K562 (cell line): ENCODE results near the gene METTL3. TPM values are rescaled to one million over a fixed set of nuclear protein-coding genes. Genes with fewer than 3 reads are reported as not detected.

Source experiments
- CBFA2T3 ChIP-seq: fragments of 450-650 bp; IDR thresholded peaks from 2 replicates; pipeline ENCODE4 v1.6.1; 2017
- EGR1 ChIP-seq: fragments of 450-650 bp; conservative IDR thresholded peaks from 2 replicates; pipeline ENCODE4 v1.6.1; 2017; ENCODE audit warnings: mild to moderate bottlenecking
- KDM1A ChIP-seq, 2 experiments: fragments of 450-650 bp; IDR thresholded peaks; 2 replicates each; pipeline ENCODE4 v1.6.1; 2016; ENCODE audit warnings: mild to moderate bottlenecking in 2 of 2
- MYC ChIP-seq, 2 experiments: fragments of 250-450 bp in 1 of 2; sonication (Bioruptor Pico) in 1 of 2; IDR thresholded peaks; 2 replicates each; pipeline versions ENCODE4 v1.5.1 to v1.6.1; 2012 to 2021; ENCODE audit warnings: low read depth in 2 of 2, borderline replicate concordance in 1 of 2, improper control_type of control experiment in 1 of 2, low read length in 1 of 2, mild to moderate bottlenecking in 1 of 2, moderate library complexity in 1 of 2
- POLR2G ChIP-seq: fragments of 200-400 bp; formaldehyde crosslinking; IDR thresholded peaks from 2 replicates; pipeline ENCODE4 v1.6.1; 2017; ENCODE audit warnings: low read depth, mild to moderate bottlenecking, antibody characterized with exemption, low read length, moderate library complexity
- SMARCA5 ChIP-seq: fragments of 450-650 bp; IDR thresholded peaks from 2 replicates; pipeline ENCODE4 v1.6.1; 2016
- SMARCE1 ChIP-seq: fragments of 450-650 bp; IDR thresholded peaks from 2 replicates; pipeline ENCODE4 v1.7.1; 2016; ENCODE audit warnings: mild to moderate bottlenecking
- TAL1 ChIP-seq: fragments of 450-650 bp; IDR thresholded peaks from 2 replicates; pipeline ENCODE4 v1.6.1; 2016; ENCODE audit warnings: mild to moderate bottlenecking
- ZBTB49 ChIP-seq: sonication (generic); formaldehyde crosslinking; IDR thresholded peaks from 2 replicates; pipeline ENCODE4 v1.8.0; 2022; ENCODE audit warnings: missing genetic modification reagents, mild to moderate bottlenecking, borderline replicate concordance
- ZBTB9 ChIP-seq: fragments of 450-650 bp; formaldehyde crosslinking; IDR thresholded peaks from 2 replicates; pipeline ENCODE4 v1.4.0; 2020; ENCODE audit warnings: mild to moderate bottlenecking, moderate library complexity
- ZFPM2 ChIP-seq: fragments of 250-450 bp; sonication (Bioruptor Pico); IDR thresholded peaks from 2 replicates; pipeline ENCODE4 v1.5.1; 2022; ENCODE audit warnings: mild to moderate bottlenecking
- ZNF165 ChIP-seq: fragments of 250-450 bp; sonication (Bioruptor Pico); IDR thresholded peaks from 2 replicates; pipeline ENCODE4 v1.4.0; 2020; ENCODE audit warnings: borderline replicate concordance
- ZNF324 ChIP-seq: fragments of 250-450 bp; sonication (Bioruptor Pico); IDR thresholded peaks from 2 replicates; pipeline ENCODE4 v1.4.0; 2020; ENCODE audit warnings: mild to moderate bottlenecking
- ZNF436 ChIP-seq: fragments of 250-450, 450-650 bp; sonication (Bioruptor Pico); formaldehyde crosslinking; IDR thresholded peaks from 2 replicates; pipeline ENCODE4 v1.7.0; 2020; ENCODE audit warnings: mild to moderate bottlenecking
- ZNF512 ChIP-seq: IDR thresholded peaks from 2 replicates; pipeline ENCODE4 v1.6.1; 2016; ENCODE audit warnings: missing genetic modification characterization, missing compliant biosample characterization
- ZNF668 ChIP-seq: fragments of 250-450 bp; sonication (Bioruptor Pico); IDR thresholded peaks from 2 replicates; pipeline ENCODE4 v1.8.0; 2022; ENCODE audit warnings: mild to moderate bottlenecking, inconsistent platforms
- polyA plus RNA-seq, 8 experiments: library from polyadenylated mRNA; depleted of rRNA in 4 of 8; stranded (reverse) in 5 of 8; unstranded in 3 of 8; fragments of >200 nt; fragmentation: Nextera tagmentation in 2 of 8; fragmentation: Illumina TruSeq in 1 of 8; extraction: Ambion mirVana in 2 of 8; extraction: Trizol in 1 of 8; gene quantifications; 2 replicates each; pipeline versions ENCODE4 v1.2.1 to v1.2.3, GENCODE V29; 2011 to 2014; ENCODE audit warnings: inconsistent platforms in 1 of 8, missing spikeins in 1 of 8
- total RNA-seq, 7 experiments: library from RNA; depleted of rRNA in 6 of 7; stranded (reverse); fragments of >200 nt in 6 of 7; fragmentation: Illumina TruSeq in 2 of 7; extraction: Trizol in 2 of 7; gene quantifications; 2 replicates each; pipeline versions ENCODE4 v1.2.1 to v1.2.3, GENCODE V29; 2011 to 2021; ENCODE audit warnings: low replicate concordance in 1 of 7
- TF ChIP-seq, protein P1 (sequence below): fragments of 450-650 bp; IDR thresholded peaks from 2 replicates; pipeline ENCODE4 v1.6.1; 2018; ENCODE audit not compliant: partially characterized antibody
- TF ChIP-seq, protein P2 (sequence below): fragments of 450-650 bp; IDR thresholded peaks from 2 replicates; pipeline ENCODE4 v1.6.1; 2016; ENCODE audit warnings: low read depth, mild to moderate bottlenecking, moderate library complexity

Gene METTL3
- total and polyA plus RNA-seq, 9 of the 15 experiments (the other 6 are each of a cell fraction or from before 2014, with no cell fraction given), result 42.1 to 151 (median 65.7) TPM

DNA sequence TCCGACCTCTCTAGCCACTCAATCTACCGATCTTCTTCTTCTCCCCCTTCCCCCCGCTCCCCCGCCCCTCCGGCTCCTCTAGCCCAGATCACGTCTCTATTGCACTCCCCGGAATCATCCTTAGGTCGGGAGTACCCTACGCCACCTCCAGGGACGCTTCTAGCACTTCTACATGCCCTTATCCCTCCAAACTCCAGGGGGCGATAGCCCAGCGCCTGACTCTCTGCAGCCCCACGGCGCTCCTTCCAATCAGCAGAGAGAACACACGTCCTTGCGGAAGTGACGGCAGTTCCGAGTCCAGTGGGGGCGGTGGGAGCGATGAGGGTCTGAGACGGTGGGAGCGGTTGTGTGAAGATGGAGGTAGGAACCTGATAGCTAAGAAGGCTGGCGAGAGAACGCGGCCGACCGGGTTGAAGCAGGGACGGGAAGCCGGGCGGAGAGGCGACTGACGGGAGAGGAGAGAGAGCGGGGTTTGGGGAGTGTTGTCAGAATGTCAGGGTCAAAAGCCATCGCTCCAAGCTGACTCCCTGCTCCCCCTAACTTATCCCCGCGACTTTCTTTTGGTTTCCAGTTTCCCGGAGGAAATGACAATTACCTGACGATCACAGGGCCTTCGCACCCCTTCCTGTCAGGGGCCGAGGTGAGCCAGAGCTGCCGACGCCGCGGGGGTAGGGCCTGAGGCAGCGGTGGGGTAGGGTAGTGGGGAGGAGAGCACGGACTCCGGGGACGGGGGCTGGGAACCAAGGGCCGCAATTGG, 34.0 kb downstream of the METTL3 start, which contains the start of the genes RAB2B and TOX4 (continued):
- no peak for TF ChIP-seq ZBTB9 (CRISPR knock-in tag)
- TF ChIP-seq POLR2G, result peak; percentile 72
- peak; percentile 83 for TF ChIP-seq EGR1
- TF ChIP-seq ZFPM2 (CRISPR knock-in tag), result no peak
- TF ChIP-seq ZNF668 (CRISPR knock-in tag), result no peak
- TF ChIP-seq, protein P1, sequence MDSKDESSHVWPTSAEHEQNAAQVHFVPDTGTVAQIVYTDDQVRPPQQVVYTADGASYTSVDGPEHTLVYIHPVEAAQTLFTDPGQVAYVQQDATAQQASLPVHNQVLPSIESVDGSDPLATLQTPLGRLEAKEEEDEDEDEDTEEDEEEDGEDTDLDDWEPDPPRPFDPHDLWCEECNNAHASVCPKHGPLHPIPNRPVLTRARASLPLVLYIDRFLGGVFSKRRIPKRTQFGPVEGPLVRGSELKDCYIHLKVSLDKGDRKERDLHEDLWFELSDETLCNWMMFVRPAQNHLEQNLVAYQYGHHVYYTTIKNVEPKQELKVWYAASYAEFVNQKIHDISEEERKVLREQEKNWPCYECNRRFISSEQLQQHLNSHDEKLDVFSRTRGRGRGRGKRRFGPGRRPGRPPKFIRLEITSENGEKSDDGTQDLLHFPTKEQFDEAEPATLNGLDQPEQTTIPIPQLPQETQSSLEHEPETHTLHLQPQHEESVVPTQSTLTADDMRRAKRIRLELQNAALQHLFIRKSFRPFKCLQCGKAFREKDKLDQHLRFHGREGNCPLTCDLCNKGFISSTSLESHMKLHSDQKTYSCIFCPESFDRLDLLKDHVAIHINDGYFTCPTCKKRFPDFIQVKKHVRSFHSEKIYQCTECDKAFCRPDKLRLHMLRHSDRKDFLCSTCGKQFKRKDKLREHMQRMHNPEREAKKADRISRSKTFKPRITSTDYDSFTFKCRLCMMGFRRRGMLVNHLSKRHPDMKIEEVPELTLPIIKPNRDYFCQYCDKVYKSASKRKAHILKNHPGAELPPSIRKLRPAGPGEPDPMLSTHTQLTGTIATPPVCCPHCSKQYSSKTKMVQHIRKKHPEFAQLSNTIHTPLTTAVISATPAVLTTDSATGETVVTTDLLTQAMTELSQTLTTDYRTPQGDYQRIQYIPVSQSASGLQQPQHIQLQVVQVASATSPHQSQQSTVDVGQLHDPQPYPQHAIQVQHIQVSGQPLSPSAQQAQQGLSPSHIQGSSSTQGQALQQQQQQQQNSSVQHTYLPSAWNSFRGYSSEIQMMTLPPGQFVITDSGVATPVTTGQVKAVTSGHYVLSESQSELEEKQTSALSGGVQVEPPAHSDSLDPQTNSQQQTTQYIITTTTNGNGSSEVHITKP, result no peak
- TF ChIP-seq ZNF165, result no peak
- TF ChIP-seq KDM1A (IDR thresholded peaks at IDR 0.05), result no peak
- peak; percentile 38; the same call in 1 of the 2 replicates for TF ChIP-seq MYC (IDR thresholded peaks at IDR 0.05; ENCODE audit: low read depth, low read length)
- no peak for TF ChIP-seq MYC (CRISPR knock-in tag; IDR thresholded peaks at IDR 0.05; ENCODE audit: borderline replicate concordance, low read depth)
- no peak for TF ChIP-seq SMARCA5
- no peak for TF ChIP-seq SMARCE1
- TF ChIP-seq TAL1, result no peak
- no peak for TF ChIP-seq ZBTB49
- no peak for TF ChIP-seq CBFA2T3
- TF ChIP-seq, protein P2, sequence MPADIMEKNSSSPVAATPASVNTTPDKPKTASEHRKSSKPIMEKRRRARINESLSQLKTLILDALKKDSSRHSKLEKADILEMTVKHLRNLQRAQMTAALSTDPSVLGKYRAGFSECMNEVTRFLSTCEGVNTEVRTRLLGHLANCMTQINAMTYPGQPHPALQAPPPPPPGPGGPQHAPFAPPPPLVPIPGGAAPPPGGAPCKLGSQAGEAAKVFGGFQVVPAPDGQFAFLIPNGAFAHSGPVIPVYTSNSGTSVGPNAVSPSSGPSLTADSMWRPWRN, result no peak
- no peak for TF ChIP-seq ZNF436 (CRISPR knock-in tag)
- no peak for TF ChIP-seq ZNF324
- TF ChIP-seq ZNF512, result no peak
